A549 (cell line): ENCODE results near the gene ABHD12.

ENCODE experiments used
- MAX ChIP-seq: IDR thresholded peaks from 2 replicates; pipeline ENCODE4 v1.6.1; 2012
- RNF2 ChIP-seq: fragments of 200-600 bp; sonication (generic); IDR thresholded peaks from 2 replicates; pipeline ENCODE4 v1.6.1; 2016; ENCODE audit warnings: low read depth, mild to moderate bottlenecking, antibody characterized with exemption, moderate library complexity, borderline replicate concordance
- SMC3 ChIP-seq: fragments of >200 bp; sonication (Bioruptor Twin); formaldehyde crosslinking; IDR thresholded peaks from 3 replicates; pipeline ENCODE4 v1.6.1; 2018; ENCODE audit warnings: inconsistent platforms
- TF ChIP-seq, protein P1 (sequence below): fragments of 150-350 bp; IDR thresholded peaks from 2 replicates; pipeline ENCODE4 v1.6.1; 2014; ENCODE audit warnings: low read depth, mild to moderate bottlenecking, low read length

- TF ChIP-seq RNF2 (no peak), SMC3 (no peak), MAX (no peak)
- TF ChIP-seq, protein P1, sequence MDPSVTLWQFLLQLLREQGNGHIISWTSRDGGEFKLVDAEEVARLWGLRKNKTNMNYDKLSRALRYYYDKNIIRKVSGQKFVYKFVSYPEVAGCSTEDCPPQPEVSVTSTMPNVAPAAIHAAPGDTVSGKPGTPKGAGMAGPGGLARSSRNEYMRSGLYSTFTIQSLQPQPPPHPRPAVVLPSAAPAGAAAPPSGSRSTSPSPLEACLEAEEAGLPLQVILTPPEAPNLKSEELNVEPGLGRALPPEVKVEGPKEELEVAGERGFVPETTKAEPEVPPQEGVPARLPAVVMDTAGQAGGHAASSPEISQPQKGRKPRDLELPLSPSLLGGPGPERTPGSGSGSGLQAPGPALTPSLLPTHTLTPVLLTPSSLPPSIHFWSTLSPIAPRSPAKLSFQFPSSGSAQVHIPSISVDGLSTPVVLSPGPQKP: no peak
These were observed 68.6 kb downstream of the ABHD12 start for GRCh38 chr20:25321991-25322390.
